GM19023 (cell line): ENCODE measurements around the gene SAA1.

Source experiments
- ATAC-seq: cut with Tn5 transposase; IDR thresholded peaks from one replicate; pipeline ENCODE4 v1.9.1; 2021; ENCODE audit warnings: mild to moderate bottlenecking, moderate library complexity; ENCODE audit not compliant: unreplicated experiment

The SAA1 gene

GRCh38 chr11:18308242-18308641 lies 42.2 kb downstream of the SAA1 start:
- ATAC-seq, result no peak

DNA sequence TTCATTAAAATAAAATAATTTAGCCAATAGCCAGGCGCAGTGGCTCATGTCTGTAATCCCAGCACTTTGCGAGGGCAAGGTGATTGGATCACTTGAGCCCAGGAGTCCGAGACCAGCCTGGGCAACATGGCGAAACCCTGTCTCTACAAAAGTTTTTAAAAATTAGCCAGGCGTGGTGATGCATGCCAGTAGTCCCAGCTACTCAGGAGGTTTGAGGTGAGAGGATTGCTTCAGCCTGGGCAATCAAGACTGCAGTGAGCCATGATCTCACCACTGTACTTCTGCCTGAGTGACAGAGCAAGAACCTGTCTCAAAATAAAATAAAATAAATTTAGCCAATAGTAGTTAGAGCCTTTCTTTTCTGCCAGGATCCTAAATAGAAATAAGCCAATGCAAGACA lies 43.6 kb downstream of the SAA1 start:
- no peak for ATAC-seq

GRCh38 chr11:18310800-18311340 lies 44.8 kb downstream of the SAA1 start:
- ATAC-seq, result no peak

DNA sequence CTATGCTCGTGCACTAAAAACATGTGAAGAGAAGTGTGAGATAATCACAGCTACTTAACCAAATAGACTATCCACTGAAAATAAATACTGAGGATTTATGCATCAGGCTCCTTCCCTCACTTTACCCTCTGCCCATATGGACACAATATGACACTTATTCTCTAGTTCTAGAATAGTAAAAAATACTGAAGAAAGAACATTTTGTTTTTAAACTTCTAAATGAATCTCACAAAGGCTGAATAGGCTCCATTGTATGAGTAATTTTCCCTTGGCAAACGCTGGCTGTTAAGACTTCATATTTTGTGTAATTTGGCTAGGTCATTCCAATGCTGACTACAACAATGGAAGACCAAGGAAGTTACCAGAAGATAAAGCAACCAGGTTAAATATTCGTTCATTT lies 45.9 kb downstream of the SAA1 start:
- no peak for ATAC-seq

DNA sequence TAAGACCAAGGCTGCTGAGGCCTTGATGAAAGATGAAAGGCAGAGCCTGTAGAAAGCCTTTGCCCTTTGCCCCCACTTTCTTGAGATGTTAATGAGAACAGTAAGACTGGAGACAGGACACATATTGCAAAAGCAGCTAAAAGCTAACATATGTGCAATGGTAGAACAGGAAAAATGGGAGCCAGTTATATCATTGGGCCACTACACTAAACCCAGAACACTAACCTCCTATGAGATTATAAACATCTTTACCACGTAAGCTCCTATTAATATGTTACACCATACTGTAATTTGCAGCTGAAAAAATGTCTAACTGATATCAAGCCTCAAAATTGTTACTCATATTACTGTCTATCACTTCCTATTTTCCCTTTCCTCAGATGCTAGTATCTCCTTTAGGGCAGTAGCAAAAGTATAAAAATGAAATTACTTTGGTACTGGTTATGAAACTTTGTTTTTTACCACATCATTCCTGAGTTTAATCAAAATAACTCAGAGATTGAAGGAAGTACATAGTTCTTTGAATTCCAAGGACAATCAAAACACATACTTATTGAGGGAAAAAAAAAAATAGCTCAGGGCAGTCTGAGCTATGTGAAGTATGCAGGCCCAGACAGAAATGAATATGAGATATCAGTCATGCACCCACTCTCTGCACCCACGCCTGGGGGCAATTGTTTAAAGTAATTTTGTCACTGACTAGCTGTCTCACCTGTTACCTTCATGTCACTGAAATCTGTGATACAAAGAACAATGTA lies 46.8 kb downstream of the SAA1 start:
- no peak for ATAC-seq

- ATAC-seq, result no peak
Measured at GRCh38 chr11:18313965-18314763, 48.1 kb downstream of the SAA1 start.

GRCh38 chr11:18314784-18315523 lies 48.9 kb downstream of the SAA1 start:
- ATAC-seq, result no peak

DNA sequence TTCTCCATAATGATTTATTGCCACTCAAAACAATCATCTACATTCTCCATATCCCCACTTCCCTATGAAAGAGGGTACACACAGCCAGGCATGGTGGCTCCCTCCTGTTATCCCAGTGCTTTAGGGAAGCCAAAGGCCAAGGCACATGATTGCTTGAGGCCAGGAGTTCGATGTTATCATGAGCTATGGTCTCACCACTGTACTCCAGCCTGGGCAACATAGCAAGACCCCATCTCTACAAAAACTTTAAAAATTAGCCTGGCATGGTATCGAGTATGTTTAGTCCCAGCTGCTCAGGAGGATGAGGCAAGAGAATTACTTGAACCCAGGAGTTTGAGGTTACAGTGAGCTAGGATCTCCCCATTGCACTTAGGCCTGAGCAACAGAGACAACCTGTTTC lies 49.8 kb downstream of the SAA1 start:
- ATAC-seq, result no peak

DNA sequence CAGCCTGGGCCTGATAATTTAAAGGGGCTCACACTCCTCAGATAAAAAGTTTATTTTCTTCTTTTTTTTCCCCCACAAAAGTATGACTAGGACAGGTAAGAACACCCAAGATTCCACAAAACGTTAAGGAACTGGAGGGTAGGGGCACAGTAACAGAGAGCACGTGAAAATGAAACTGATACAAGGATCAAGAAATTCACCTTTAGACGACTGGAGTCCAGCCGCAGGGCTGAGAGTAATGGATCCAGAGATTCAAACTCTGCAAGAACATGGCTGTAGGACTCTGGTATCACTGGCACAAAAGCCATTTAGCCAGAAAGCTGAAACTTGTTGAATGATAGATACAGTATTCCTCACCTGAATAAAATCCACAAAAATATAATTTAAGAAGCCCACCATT lies 51.5 kb downstream of the SAA1 start:
- ATAC-seq, result no peak
